GM12864 (cell line): ENCODE measurements around the gene WNT3A.

Source experiments
- DNase-seq: peaks from one replicate; pipeline ENCODE4 v3.0.0-alpha.2; 2011; ENCODE audit warnings: low read depth
- H3K4me3 ChIP-seq: 2 replicates; pipeline ENCODE4 v1.5.1; 2011; ENCODE audit warnings: mild to moderate bottlenecking, low read depth, low read length, control low read depth
- TF ChIP-seq, protein P1 (sequence below): IDR thresholded peaks from 2 replicates; pipeline ENCODE4 v1.5.1; 2011; ENCODE audit warnings: low read depth, mild to moderate bottlenecking, moderate library complexity, low read length, control low read depth, inconsistent platforms; ENCODE audit errors: missing control alignments

The WNT3A gene

DNA sequence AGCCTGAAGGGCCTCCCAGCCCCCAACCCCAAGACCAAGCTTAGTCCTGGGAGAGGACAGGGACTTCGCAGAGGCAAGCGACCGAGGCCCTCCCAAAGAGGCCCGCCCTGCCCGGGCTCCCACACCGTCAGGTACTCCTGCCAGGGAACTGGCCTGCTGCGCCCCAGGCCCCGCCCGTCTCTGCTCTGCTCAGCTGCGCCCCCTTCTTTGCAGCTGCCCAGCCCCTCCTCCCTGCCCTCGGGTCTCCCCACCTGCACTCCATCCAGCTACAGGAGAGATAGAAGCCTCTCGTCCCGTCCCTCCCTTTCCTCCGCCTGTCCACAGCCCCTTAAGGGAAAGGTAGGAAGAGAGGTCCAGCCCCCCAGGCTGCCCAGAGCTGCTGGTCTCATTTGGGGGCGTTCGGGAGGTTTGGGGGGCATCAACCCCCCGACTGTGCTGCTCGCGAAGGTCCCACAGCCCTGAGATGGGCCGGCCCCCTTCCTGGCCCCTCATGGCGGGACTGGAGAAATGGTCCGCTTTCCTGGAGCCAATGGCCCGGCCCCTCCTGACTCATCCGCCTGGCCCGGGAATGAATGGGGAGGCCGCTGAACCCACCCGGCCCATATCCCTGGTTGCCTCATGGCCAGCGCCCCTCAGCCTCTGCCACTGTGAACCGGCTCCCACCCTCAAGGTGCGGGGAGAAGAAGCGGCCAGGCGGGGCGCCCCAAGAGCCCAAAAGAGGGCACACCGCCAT, 53.8 kb downstream of the WNT3A start:
- no peak for DNase-seq
- TF ChIP-seq, protein P1, sequence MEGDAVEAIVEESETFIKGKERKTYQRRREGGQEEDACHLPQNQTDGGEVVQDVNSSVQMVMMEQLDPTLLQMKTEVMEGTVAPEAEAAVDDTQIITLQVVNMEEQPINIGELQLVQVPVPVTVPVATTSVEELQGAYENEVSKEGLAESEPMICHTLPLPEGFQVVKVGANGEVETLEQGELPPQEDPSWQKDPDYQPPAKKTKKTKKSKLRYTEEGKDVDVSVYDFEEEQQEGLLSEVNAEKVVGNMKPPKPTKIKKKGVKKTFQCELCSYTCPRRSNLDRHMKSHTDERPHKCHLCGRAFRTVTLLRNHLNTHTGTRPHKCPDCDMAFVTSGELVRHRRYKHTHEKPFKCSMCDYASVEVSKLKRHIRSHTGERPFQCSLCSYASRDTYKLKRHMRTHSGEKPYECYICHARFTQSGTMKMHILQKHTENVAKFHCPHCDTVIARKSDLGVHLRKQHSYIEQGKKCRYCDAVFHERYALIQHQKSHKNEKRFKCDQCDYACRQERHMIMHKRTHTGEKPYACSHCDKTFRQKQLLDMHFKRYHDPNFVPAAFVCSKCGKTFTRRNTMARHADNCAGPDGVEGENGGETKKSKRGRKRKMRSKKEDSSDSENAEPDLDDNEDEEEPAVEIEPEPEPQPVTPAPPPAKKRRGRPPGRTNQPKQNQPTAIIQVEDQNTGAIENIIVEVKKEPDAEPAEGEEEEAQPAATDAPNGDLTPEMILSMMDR, result no peak
- no peak overlapping the region for H3K4me3 ChIP-seq

DNA sequence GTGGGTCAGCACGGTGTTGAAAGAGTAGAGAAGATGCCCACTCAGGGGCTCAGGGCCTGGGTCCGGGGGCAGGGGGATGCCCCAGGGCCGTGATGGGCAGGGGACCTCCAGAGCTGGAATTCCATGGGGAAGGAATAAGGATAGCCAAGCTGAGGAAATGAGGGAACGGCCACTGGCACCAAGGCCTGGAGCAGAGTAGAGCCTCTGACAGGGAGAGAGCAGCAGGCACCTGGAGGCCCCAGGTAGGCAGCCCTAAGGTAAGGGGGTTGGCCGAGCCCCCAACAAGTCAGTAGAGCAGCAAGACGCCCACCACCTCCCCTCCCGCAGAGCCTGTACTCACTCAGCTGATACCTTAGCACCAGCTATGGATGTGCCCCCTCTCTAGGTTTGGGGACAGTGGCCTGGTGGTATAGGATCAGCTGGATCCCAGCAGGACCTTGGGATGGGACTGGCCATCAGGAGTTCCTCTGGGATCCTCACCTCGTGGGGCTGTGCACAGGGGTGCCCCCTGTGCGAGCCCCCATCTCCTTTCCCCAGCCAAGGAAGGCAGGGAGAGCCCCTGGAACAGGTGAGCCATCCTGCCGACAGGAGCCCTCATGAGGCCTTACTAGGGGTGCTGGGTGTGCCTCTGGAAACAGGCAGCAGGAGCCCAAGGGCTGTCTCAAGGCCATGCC, 54.8 kb downstream of the WNT3A start:
- TF ChIP-seq, protein P1, result no peak
- no peak for DNase-seq
- no peak overlapping the region for H3K4me3 ChIP-seq

DNA sequence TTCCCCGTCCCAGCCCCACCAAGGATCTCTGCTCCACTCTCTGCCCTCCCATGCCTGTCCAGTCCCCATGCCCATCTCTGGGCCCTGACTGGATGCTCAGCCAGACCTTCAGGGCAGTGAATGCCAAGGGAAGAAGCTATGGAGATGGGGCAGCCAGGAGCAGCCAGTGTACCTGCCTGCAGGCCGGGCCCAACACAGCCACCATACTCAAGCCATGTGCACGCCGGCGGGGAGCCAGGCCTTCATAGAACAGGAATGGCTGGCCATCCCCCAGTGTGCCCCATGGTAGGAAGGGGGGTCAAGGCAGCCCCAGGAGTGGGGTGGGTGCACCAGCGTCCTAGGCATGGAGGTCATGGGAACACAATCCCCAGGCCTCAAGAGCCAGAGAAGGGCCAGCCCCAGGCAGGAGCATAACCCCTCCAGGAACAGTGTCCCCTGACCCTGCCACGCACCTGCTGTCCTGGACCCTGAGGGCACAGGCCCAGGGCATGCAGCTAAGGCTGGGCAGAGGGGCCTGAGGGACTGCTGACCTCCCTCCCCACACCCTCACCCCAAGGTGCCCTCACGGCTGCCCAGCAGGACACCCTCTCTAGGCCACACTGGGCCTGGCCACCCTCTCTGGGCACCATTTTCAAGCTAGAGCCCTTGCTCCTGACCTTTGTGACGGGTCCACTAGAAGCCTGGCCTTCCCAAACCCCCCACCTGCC, 55.4 kb downstream of the WNT3A start:
- no peak overlapping the region for H3K4me3 ChIP-seq
- DNase-seq, result no peak
- TF ChIP-seq, protein P1, result no peak

DNA sequence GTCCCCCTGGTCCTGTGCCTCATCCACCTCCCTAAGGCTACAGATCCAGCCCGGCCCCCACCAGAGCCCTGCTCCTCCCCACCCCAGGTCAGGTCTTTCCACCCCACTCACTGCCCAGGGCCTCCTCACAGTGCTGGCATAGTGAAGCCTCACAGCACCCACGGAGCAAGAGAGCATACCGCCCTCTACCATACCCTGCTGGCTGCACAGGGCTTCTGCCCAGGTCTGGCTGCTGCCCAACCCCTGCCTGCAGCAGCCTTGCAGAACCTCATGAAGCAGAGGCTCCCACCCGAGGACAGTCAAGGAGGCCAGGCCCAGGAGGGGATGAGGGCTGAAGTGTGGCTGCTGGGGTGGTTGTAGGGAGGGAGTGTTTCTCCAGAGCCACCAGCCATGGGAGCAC, 56.0 kb downstream of the WNT3A start:
- TF ChIP-seq, protein P1, result no peak
- H3K4me3 ChIP-seq, result no peak overlapping the region
- no peak for DNase-seq

DNA sequence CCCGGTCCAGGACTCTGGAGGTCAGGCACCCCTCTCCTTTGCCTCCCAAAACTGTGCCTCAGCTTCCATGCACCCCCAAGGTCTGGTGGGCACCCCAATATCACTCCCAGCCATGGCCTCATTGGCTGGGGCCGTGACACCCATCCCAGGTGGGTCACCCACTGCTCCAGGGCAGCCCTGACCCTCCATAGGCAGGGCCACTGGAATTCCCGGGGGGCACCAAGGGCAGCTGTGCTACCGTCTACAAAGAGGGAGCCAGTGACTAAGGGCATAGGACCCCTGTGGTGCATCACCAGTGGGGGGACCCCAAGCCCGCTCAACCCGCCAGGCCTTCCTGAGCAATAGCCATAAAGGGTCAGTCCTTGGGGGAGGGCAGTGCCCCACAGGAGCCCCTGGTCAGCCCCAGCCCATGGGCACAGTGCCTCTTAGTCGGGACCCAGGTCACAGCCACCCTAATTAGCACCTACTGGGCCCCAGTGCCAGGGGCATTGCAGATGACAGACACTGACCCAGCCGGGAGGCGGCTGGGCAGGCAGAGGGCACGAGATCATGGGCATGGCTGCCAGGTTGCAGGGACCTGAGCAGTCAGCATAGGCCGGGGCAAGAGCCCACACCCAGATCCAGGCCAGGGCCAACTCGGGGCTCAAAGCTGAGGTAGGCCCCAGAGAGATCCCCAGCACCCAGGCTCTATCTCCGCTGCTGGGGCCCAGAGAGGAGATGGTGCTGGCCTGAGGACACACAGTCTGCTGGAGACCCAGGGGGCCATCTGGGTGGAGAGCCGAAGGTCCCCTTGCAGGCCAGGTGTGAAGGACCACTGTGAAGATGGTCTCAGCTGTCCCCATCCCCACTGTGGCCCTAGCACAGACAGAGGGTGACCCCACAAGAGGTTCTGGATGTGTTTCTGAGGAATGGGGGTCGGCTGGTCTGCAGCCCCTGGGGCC, 56.7 kb downstream of the WNT3A start:
- no peak overlapping the region for H3K4me3 ChIP-seq
- DNase-seq, result no peak
- TF ChIP-seq, protein P1, result no peak

DNA sequence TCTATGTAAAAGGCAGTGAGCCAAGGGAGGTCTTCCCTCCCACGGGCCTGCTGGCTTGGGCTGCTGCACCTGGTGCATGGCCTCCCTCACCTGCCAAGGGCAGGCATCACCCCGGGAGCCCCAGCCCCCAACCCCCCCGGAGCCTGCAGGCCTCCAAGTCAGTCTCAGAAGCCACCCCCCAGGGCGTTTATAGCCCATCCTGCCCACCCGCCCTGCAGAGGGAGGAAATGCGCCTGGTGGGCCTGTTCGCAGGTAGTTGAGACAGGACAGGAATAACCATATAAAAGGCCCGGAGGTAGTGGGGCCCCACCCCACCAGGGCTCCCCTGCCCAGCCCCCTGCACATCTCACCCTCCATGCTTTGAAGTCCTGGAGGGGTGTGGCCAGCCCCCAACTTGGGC, 57.5 kb downstream of the WNT3A start:
- TF ChIP-seq, protein P1, result no peak
- no peak for DNase-seq

More for the DNA sequence above, 57.5 kb downstream of the WNT3A start:
- no peak overlapping the region for H3K4me3 ChIP-seq
